Measurements from ENCODE around the gene NDUFAF5.
"Not testable (repeated sequence)": the region's sequence is repeated elsewhere in the genome, so short reads cannot be mapped to it uniquely, and the experiment has no call there.

Gene NDUFAF5

DNA sequence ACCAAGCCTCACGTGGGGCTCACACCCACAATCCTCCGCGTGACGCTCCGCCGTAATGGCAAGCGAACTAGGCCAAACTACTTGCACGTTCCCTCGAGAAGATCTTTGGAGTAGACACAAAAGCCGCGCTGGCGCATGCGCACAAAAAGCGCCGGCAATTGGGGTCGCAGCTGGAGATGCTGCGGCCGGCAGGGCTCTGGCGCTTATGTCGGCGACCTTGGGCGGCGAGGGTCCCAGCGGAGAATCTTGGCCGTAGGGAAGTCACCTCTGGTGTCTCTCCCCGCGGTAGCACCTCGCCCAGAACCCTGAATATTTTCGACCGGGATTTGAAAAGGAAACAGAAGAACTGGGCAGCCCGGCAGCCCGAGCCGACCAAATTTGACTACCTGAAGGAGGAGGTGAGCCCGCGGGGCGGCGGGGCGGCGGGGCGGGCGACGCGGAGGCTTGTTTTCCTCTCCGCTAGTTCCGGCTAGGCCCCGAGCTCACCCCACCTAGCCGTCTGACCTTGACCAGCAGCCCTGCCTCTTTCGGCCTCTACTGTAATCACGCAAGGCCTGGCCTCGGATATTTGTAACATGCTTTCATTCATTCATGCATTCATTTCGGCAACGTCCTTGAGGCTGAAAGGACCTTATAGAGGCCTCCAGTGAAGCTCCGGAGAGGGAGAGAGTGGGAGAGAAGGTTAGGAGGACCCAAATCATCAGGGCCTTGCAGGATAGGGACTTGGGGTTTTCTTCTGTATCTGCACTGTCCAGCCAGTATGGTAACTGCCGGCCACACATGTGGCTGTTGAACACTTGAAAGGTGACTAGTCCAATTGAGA is at the start of gene NDUFAF5, which contains the start of gene ESF1:
Gene NDUFAF5 (plus strand): TSS at position 136 of the 823 bp plus-strand sequence. CDS start 41 bp downstream, at position 177.
Gene ESF1 (minus strand): TSS at position 27 of the 823 bp plus-strand sequence. CDS start 1,779 bp downstream, outside the sequence.
- peak; percentile 97 for DNase-seq

- no peak for DNase-seq
Observed at GRCh38 chr20:13735826-13736225, 49.0 kb upstream of the NDUFAF5 start.

GRCh38 chr20:13736436-13737191 is 48.2 kb upstream of the NDUFAF5 start:
- no peak for DNase-seq

- not testable (repeated sequence) for DNase-seq
Observed at GRCh38 chr20:13738187-13738586, 46.6 kb upstream of the NDUFAF5 start.

DNA sequence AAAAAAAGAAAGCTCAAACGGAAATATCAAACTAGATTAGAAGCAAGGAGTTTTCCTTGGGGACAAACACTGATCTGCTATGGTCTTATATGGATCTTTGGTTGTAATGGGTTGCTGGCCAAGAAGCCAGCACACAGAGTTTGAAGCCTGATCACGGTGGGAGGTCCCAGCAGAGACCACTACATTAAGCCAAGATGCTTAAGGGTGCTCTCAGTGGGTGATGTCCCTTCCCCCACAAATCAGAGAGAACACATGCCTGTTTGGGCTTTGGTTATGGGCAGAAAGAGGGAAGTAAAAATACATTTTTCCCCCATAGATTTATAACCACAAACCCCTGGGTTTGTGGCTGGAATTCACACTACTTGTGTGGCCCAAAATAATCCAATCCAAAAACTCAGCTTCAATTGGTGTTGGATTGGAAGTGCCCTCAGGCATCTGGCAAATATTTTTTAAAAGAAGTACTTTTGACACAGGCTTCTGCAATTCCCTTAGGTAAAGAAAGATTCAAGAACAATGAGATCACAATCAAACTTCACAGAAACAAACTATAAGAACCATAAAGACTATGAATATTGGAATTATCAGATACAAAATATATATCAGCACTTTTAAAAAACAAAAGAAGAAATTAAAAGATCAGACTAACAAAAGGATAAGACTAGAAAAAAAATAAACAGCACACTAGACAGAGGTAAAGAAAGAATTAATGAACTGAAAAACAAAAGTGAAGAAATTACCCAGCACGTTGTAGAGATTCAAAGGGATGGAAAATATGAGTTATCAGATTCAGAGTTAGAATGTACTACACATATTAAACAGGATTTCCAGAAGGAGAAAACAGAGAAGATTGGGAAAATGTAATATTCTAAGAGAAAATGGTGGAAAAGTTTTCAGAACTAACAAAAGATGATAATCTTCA is 44.8 kb upstream of the NDUFAF5 start:
- DNase-seq, result no peak

GRCh38 chr20:13741879-13742278 is 42.9 kb upstream of the NDUFAF5 start:
- no peak for DNase-seq

DNA sequence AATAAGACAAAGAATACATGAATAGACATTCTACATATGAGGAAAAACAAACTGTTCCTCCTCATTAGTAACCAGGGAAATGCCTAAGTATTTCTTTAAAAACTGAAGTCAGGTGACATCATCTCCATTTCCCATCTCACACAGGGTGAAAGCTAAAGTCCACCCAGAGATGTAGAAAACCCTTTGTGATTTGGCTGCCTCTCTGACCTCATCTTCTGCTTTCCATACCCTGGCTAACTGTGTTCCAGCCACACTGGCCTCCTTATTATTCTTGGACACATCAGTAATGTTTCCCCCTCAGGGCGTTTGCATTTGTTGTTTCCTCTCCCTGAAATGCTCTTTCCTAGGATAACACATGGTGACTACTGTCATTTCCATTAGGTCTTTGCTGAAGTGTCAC is 40.5 kb upstream of the NDUFAF5 start:
- no peak for DNase-seq

DNA sequence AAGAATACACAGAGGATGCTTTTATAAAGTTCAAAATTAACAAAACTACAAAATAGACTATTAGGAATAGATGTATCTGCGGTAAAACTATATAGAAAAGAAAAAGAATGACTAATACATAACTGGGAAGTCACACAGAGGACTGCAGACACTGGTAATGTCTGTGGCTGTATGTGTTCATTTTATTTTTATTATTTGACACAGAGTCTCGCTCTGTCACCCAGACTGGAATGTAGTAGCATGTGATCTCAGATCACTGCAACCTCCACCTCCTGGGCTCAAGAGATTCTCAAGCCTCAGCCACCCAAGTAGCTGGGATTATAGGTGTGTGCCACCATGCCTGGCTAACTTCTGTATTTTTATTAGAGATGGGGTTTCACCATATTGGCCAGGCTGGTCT is 39.0 kb upstream of the NDUFAF5 start:
- DNase-seq, result no peak

GRCh38 chr20:13749811-13750210 is 35.0 kb upstream of the NDUFAF5 start:
- DNase-seq, result no peak

GRCh38 chr20:13753436-13754036 is 31.3 kb upstream of the NDUFAF5 start:
- no peak for DNase-seq

GRCh38 chr20:13755809-13756208 is 29.0 kb upstream of the NDUFAF5 start:
- no peak for DNase-seq

DNA sequence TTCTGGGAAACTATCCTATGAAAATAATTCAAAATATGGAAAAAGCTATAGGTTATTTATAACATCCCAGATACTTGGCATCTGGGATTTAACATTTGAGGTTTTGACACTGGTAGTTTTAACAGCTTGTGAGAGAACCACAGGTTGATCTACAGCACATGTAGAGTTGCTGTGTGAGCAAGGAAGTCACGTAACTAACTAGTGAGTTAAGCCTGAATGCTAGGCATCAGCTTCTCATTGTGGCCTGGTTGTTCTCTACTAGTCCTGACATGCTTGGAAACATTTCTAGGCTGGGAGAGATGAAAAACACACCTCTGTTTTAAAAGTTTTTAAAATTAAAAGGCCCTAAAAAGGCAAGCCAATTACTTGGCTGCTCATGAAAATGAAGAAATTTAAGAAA is 28.3 kb upstream of the NDUFAF5 start:
- DNase-seq, result no peak

GRCh38 chr20:13758884-13759283 is 25.9 kb upstream of the NDUFAF5 start:
- DNase-seq, result no peak

- not testable (repeated sequence) for DNase-seq
Observed at GRCh38 chr20:13760451-13760946, 24.3 kb upstream of the NDUFAF5 start.

DNA sequence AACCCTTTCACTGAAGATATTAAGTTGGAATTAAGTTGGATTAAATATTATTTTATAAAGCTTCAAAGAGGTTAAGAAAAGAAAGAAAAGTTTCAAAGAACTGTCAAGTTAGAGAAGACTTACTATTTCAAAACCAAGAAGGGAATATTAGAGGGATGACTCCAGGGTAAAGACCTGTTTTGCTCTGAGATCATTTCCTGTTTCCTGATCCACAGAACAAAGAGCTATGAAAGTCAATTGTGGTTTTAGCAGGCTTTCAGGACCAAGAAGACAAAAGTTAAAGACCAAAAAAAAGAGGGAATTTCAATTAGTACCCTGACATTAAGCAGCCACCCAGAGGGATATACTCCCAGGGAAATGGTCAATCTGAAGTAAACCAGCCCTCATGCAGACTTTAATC is 19.5 kb upstream of the NDUFAF5 start:
- no peak for DNase-seq

GRCh38 chr20:13765868-13766416 is 18.9 kb upstream of the NDUFAF5 start:
- DNase-seq, result no peak

- no peak for DNase-seq
Observed at GRCh38 chr20:13770141-13770540, 14.7 kb upstream of the NDUFAF5 start.

- no peak for DNase-seq
Observed at GRCh38 chr20:13771853-13772453, 12.9 kb upstream of the NDUFAF5 start.

DNA sequence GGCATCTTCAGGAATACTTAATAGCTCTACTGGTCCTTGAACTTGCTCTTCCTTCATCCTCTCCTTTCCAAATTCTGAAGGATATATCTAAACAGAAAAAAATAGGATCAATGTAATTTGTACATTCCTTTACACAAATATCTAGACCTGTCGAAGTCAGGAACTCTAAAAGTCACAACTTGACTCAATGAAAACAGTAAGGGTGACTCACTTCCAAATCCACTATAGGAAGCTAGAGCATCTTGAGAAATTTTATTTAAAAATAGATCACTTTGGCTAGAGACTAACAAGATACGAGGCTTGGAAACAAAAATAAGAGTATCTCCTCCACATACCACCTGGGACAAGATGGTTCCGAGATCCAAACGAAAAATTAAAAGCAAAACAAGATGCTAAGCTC is 12.3 kb upstream of the NDUFAF5 start:
- DNase-seq, result no peak

- DNase-seq, result no peak
Observed at GRCh38 chr20:13775867-13776266, 9.0 kb upstream of the NDUFAF5 start.

DNA sequence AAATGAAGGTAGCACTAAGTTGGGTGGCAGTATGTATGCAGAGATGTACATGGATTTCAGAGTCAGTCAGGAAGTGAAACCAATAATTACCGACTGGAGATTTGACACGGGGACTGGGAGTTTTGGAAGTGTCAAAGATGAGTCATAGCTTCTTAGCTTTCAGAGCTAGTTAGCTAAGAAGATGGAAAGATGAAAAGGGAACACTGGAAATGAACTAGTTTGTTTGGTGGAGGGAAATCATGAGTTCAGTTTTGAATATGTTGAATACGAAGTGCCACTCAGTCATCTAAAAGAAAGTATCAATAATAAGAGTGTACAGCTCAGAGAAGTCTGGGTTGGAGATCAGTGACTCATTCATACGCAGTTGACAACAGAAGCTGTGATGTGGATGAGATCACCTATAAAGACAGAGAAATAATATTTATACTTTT is 7.6 kb upstream of the NDUFAF5 start:
- no peak for DNase-seq

Measured in femur (tissue), 1 donor.